ENCODE measurements around the gene BTLA. TPM values are rescaled to one million over a fixed set of nuclear protein-coding genes. Genes with fewer than 3 reads are reported as not detected.

Gene BTLA
- total and polyA plus RNA-seq, 10 of the 15 experiments (the other 5 are each of a cell fraction or from before 2014, with no cell fraction given): 55.4 to 134 (median 84.2) TPM

DNA sequence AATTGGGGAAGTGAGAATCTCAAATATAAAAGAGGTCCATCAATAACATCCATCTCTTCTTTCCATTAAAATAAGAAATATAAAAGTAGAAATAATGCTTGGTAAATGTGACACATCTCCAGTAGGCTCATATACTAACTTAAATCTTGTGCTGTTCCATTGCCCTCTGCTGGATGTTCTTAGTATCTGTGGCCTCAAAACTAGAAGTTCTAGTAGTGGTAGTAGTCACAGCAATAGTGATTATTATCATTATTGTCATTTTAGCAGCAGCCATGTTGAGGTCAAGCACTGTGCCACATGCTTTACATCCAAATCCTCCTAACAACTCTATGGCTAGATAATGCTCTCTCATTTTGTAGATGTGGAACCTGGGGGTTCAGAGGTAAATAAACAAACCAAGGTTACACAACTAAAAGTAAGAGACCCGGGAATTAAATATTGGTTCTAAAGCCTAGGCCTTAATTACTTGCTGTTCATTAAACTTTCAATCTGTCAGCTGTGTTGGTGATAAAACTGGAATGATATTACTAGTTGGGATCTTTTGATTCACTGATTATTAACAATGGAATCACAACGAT lies 20.2 kb upstream of the BTLA start (continued):
- TF ChIP-seq BRCA1 (IDR thresholded peaks at IDR 0.05; ENCODE audit: low read depth, low read length) (no peak), BCLAF1 (IDR thresholded peaks at IDR 0.05) (no peak), CTCF (IDR thresholded peaks at IDR 0.05 in 2 of 3, conservative IDR thresholded peaks at IDR 0.05 in 1 of 3; ENCODE audit: control insufficient read depth in 2 of 3, extremely low read depth in 1 of 3, insufficient read depth in 1 of 3, low read depth in 3 of 3, low read length in 3 of 3) (peak; percentile 68 to 72 (median 70)), TCF12 (IDR thresholded peaks at IDR 0.05; ENCODE audit: low read depth, low read length) (no peak), ESRRA (IDR thresholded peaks at IDR 0.05; ENCODE audit: low read length) (no peak), SKIL (IDR thresholded peaks at IDR 0.05; ENCODE audit: low read depth, poor library complexity, severe bottlenecking) (no peak), IRF4 (IDR thresholded peaks at IDR 0.05; ENCODE audit: low read depth, low read length) (peak; percentile 64; the same call in 1 of the 2 replicates), RELA (IDR thresholded peaks at IDR 0.05; ENCODE audit: borderline replicate concordance, partially characterized antibody) (no peak), SRF (IDR thresholded peaks at IDR 0.05; ENCODE audit: low read depth in 2 of 2, low read length in 2 of 2) (no peak), CUX1 (IDR thresholded peaks at IDR 0.05; ENCODE audit: insufficient replicate concordance, low read depth, low read length) (no peak)
